ENCODE measurements around the gene RSAD2.
A peak's percentile ranks its signal among the peaks of the same experiment; 100 is the strongest.

RSAD2 gene

DNA sequence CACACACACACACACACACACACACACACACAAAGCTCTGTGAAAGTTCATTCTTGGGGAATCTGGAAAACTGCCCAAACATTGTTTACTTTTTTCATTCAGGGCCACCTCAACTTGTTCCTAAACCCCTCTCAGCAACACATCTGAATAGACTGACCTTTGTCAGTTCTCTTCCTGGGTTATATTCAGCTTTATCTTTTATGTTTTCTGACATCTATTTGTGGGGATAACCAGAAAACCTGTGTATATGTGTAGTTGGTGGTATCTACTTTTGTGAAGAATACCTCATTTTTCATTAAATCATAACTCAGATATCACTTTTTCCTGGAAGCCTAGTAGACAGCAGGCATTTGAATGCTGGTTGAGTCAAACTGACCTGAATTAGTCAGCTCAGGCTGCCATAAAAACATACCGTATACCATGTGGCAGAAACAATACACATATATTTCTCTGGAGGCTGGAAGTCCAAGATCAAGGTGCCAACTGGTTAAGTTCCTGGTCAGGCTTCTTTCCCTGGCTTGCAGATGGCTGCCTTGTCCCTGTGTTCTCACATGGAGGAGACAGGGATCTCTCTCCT lies 28.7 kb downstream of the RSAD2 start:
- DNase-seq (ENCODE audit: low read depth): no peak

DNA sequence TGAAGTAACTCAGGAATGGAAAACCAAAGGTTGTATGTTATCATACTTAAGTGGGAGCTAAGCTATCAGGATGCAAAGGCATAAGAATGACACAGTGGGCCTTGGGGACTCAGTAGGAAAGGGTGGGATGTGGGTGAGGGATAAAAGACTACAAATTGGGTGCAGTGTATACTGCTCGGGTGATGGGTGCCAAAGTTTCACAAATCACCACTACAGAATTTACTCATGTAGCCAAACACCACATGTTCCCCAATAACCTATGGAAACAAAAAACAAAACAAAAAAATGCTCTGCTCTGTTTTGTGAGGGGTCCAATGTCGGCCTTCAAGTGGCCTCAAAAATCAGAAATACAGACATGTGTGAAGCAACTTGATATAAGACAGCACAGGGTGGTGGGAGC lies 30.7 kb downstream of the RSAD2 start:
- DNase-seq (ENCODE audit: low read depth): no peak

DNA sequence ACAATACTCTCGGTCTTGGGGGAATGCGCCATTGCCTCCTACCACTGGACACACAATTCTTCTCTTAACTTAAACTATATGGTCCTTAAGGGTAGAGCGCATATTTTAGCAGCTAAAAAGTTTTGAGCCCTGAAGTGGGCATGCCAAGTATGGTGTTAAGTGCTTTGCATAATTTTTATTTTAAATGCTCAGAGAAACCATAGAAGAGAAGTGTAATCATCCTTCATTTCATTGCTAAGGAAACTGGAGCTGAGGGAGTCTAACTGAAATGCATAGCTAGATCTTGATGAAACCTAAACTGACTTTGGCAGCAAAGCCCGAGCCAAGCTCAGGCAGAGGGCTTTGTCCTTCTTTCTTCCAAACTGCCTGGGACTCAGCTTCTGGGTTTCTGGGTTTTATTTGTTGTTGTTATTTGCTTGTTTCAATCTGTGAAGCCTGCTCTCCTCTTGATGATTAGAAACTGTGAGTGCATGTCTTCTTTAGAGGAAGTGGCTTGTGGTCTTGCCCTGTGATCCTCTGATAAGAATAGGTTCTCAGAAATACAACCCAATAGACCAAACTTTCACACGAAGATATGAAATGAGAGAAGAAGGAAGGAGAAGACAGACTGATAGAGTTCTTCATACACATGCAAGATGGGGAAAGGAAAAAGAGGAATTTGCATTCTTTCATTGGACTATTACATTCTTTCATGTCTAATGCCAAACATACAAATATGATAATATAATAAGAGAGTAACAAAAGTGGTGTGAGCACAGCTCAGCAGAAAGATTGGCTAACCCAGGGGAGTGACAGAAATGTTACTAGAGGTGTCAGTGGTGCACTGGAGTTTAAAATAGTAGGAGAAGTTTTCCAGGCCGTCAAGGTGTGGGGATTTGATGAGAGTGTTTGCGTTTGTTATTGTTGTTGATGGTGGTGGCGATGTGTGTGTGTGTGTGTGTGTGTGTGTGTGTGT lies 32.1 kb downstream of the RSAD2 start:
- no peak for DNase-seq (ENCODE audit: low read depth)

DNA sequence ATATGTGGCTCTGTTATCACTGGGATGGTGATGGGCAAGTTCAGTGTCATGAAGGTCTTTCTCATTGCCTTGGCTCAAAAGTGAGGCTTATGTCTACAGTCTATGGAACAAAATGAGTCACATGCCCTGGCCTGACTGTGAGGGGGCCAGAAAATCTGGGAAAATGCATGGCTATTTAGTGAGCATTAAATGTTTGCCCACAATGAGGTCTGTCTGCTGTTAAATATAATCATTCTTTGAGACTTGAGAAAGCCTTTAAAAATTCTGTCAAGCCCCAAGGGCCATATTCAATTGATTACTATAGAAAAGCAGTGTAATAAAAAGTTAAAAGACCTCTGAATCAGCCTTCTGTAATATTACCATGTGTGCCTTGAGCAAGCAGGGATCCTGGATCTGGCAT lies 34.1 kb downstream of the RSAD2 start:
- no peak for DNase-seq (ENCODE audit: low read depth)

GRCh38 chr2:6913415-6914157 lies 36.0 kb downstream of the RSAD2 start:
- DNase-seq (ENCODE audit: low read depth): no peak

- DNase-seq (ENCODE audit: low read depth): no peak
Observed at GRCh38 chr2:6914828-6915227, 37.3 kb downstream of the RSAD2 start.

DNA sequence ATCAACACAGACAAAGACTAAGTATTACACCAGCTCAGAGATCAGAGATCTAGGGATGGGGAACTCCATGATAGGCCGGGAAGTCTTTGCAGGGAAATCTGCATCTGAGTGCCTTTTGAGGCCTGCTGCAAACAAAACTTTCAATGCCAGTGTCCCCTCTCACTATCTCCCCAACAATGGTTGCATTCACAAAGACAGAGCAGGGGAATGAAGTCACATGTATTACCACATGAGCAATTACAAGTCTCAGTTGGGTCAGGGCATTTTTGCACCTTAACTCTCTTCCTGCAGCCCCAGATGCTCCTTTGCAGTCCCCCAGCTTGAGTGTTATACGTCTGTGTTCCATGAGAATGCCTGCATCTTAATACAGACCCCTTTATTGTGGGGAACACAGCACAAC lies 37.8 kb downstream of the RSAD2 start:
- DNase-seq (ENCODE audit: low read depth): no peak

- no peak for DNase-seq (ENCODE audit: low read depth)
Observed at GRCh38 chr2:6916224-6916623, 38.6 kb downstream of the RSAD2 start.

DNA sequence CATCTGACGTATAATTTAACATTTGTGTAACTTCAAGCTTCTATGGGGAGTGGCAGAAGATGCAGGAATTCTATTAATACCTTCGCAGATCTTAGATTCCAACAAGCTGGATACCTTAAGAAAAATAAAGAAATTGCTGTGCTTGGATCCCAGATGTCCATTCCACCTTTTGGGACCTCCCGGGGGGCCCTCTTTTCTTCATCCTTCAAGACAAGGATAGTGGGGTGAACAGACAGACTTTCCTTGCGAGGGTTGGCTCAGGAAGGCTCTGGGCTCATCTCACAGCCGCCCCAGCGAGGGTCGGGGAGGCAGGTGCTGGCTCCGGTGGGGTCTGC lies 39.1 kb downstream of the RSAD2 start:
- DNase-seq (ENCODE audit: low read depth): no peak

GRCh38 chr2:6917071-6917760 lies 39.6 kb downstream of the RSAD2 start, which contains the start of gene RNF144A:
Gene RNF144A, plus strand, starts transcription at chr2:6917412. Its CDS starts 79,515 bp downstream, at chr2:6996927.
- DNase-seq (ENCODE audit: low read depth): peak; percentile 41

DNA sequence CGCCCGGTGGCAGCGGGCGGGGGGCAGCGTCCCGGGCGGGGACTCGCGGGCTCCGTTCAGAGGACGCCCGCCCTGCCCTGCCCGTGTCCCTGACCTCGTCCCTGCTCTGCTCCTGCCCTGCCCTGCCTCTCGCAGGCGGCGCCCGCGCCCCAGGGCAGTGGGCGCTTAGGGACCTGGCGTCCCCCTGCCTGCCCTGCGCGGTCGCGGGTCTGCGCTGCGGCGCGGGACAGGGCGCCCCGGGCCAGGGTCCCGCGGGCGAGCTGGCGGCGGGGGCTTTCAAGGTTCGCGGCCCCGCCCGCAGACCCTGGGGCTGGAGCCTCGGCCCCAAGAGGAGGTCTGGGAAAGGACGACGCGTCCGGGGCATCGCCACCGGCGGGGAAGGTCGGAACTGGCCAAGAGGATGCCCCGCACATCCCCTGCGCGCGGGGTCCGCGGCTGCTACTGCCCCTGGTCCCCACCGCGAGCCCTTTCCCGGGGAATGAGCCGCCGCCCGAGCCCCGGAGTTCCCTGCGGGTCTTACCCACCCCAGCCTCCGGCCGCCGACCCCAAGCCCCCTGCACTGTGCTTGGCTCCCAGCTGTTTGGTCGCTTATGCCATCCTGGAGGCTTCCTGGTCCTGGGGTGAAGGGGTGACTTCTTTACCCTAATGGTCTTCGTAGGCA lies 40.3 kb downstream of the RSAD2 start:
- no peak for DNase-seq (ENCODE audit: low read depth)

- no peak for DNase-seq (ENCODE audit: low read depth)
Observed at GRCh38 chr2:6919901-6920742, 42.5 kb downstream of the RSAD2 start.

DNA sequence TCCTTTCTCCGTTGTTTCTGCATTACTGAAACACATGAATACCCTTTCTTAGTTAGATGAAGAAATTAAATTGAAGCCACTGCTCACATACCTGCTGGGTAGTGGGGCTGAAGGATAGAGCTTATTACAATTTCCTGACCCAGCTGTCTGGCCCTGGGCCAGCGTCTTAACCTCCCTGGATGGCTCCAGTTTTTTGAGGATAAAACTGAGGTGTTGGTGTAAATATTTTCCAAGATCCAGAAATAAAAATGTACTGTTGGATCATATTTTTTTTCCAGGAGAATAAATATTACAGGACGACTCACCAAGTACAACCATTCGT lies 43.1 kb downstream of the RSAD2 start:
- no peak for DNase-seq (ENCODE audit: low read depth)

DNA sequence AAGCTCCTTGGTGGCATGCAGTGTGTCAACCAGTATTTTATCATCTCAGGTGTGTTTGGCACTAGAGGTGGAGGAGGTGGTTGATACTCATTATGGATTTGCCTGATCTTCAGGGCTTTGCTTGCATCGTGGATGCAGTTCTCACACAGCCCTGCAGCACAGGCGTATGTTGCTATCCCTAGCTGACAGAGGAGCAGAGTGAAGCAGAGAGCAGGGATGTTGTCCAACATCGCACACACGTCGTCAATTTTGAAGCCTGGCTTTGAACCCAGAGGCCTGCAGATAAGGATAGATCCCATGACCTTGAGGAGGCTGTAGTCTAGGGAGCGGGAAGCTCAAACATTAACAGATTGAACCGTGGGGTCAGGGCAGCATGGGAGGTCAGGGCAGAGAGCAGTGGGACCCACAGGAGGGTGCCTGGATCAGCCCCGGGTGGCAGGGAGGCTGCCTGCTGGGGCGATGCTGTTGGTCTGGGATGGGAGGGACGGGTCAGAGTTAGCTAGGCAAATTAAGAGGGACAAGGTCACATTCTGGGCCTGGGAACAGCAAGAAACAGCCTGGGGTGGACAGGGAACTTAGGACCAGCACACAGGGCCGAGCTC lies 43.8 kb downstream of the RSAD2 start:
- DNase-seq (ENCODE audit: low read depth): no peak

DNA sequence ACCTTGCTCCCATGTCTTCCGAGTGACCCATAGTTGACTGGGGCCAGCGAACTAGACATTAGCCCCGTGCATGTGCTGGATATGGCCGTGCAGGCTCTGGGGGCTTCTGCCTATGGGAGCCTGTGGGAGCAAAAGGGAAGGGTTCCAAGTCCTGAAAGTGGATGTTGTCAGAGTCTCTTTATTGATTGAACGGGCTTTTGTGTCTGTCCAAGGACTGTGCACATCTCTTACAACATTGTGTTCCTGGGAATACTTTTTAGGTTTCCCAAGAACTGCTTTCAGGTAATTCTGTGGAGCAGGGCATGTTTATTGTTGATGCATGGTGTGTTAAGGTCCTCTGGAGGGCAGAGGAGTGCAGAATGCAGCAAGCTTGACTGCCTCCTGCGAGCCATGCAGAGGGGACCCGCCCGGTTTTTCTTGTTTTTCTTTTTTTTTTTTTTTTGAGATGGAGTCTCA lies 44.7 kb downstream of the RSAD2 start:
- no peak for DNase-seq (ENCODE audit: low read depth)

- no peak for DNase-seq (ENCODE audit: low read depth)
Observed at GRCh38 chr2:6923319-6923718, 45.7 kb downstream of the RSAD2 start.

DNA sequence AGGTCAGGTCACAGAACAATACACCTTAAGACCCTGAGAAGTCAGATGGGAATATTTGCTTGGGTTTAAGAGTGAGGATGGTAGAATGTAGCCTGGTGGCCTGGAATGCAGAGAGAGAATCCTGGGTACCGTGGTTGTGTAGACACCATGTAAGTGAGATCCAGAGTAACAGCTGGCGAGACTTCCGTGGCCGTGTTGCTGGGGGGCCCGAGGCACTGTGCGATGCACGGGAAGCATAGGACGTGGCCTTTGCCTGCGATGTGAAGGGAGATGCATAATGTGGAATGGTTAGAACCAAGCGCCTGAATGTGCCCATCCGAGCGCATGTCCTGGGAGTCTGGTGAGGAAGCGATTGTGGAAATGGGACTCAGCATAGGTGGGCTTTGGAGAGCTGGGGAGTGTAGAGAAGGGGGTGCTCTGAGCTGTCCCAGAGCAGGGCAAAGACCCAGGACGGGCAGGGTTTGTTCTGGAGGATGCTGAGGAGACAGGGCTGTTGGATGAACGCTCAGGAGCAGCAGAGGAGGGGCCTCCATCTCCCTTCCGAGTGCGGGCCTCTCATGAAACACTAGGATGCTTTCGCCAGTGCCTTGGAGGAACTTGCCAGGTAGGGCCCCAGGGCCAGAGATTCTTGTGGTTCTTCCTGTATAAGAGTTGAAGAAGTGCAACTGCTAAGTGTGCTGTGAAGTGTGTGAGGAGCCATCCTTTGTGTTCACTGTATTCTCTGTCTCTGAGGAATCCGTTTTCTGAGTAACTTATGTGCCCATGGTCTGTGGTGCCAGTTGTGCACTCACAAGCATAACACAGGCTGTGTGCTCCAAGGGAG lies 46.7 kb downstream of the RSAD2 start:
- no peak for DNase-seq (ENCODE audit: low read depth)

- DNase-seq (ENCODE audit: low read depth): no peak
Observed at GRCh38 chr2:6924924-6925409, 47.4 kb downstream of the RSAD2 start.

GRCh38 chr2:6926071-6926732 lies 48.6 kb downstream of the RSAD2 start:
- no peak for DNase-seq (ENCODE audit: low read depth)

Data from stimulated activated CD8-positive, alpha-beta memory T cell treated with anti-CD3 and anti-CD28 coated beads, Interleukin-15, amount 100 ng/mL, for 1 hour (primary cell).